GM12892 (cell line): ENCODE measurements around the gene PIM1.

ENCODE experiments used
- POLR2A ChIP-seq: IDR thresholded peaks from 2 replicates; pipeline ENCODE4 v1.6.1; 2011; ENCODE audit warnings: low read depth, low read length, control low read depth
- POLR2AphosphoS5 ChIP-seq: IDR thresholded peaks from 2 replicates; pipeline ENCODE4 v1.6.1; 2011; ENCODE audit warnings: low read depth, low read length, control low read depth
- TAF1 ChIP-seq: IDR thresholded peaks from 2 replicates; pipeline ENCODE4 v1.6.1; 2011; ENCODE audit warnings: low read depth, mild to moderate bottlenecking, control low read depth, low read length, borderline replicate concordance

DNA sequence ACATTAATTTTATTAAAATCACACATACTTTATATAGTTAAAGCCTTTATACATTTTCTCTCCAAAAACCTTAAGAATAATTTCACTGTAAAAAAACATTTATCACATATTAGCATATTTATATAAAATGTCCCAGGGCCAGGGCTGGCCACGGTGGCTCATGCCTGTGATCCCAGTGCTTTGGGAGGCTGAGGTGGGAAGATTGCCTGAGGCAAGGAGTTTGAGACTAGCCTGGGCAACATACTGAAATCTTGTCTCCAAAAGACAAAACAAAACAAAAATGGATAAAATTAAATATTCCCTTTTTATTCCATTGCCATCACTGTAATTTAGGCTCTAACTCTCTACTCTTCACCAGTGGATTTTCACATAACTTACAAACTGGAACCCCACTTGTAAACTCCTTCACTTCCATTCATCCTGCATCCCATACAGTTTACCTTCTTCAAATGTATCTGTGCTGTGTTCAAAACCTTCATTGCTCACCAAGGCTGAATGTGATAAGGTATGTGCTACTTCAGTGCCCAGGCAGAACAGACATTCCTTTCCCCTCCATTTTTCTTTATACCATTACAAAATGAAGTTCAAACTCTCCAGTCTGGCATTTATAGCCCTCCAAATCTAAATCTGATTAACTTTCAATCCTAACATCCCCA is 42.9 kb upstream of the PIM1 start:
- TF ChIP-seq TAF1 (no peak), POLR2A (no peak), POLR2AphosphoS5 (no peak)
